Muscle layer of duodenum (tissue), 2 donors: ENCODE data around the gene U2AF1L4.

Experiments
- H3K27ac ChIP-seq: one replicate; pipeline ENCODE4 v1.7.0; 2013; ENCODE audit warnings: mild to moderate bottlenecking, low read length
- H3K27me3 ChIP-seq: one replicate; pipeline ENCODE4 v1.7.0; 2013; ENCODE audit warnings: low read depth, mild to moderate bottlenecking, control low read depth, low read length
- H3K36me3 ChIP-seq, 2 donors: one replicate each; pipeline ENCODE4 v1.7.0; 2013; ENCODE audit warnings: low read length in 2 of 2, control low read depth in 1 of 2, mild to moderate bottlenecking in 1 of 2; ENCODE audit not compliant: insufficient read depth in 2 of 2, control insufficient read depth in 1 of 2
- H3K4me1 ChIP-seq, 2 donors: one replicate each; pipeline ENCODE4 v1.7.0; 2013; ENCODE audit warnings: low read length in 2 of 2, mild to moderate bottlenecking in 2 of 2, control low read depth in 1 of 2, moderate library complexity in 1 of 2; ENCODE audit not compliant: insufficient read depth in 2 of 2, control insufficient read depth in 1 of 2
- H3K4me3 ChIP-seq, 2 donors: one replicate each; pipeline ENCODE4 v1.7.0; 2013; ENCODE audit warnings: low read length in 2 of 2, low read depth in 1 of 2, mild to moderate bottlenecking in 1 of 2
- H3K9me3 ChIP-seq, 2 donors: one replicate each; pipeline ENCODE4 v1.7.0; 2013; ENCODE audit warnings: low read length in 2 of 2, control low read depth in 1 of 2, mild to moderate bottlenecking in 1 of 2; ENCODE audit not compliant: control insufficient read depth in 1 of 2
- donor health status: healthy.

The U2AF1L4 gene

DNA sequence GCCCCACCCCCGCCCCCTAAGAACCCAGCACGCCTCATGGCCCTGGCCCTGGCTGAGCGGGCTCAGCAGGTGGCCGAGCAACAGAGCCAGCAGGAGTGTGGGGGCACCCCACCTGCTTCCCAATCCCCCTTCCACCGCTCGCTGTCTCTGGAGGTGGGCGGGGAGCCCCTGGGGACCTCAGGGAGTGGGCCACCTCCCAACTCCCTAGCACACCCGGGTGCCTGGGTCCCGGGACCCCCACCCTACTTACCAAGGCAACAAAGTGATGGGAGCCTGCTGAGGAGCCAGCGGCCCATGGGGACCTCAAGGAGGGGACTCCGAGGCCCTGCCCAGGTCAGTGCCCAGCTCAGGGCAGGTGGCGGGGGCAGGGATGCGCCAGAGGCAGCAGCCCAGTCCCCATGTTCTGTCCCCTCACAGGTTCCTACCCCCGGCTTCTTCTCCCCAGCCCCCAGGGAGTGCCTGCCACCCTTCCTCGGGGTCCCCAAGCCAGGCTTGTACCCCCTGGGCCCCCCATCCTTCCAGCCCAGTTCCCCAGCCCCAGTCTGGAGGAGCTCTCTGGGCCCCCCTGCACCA lies 42.1 kb upstream of the U2AF1L4 start:
- H3K4me3 ChIP-seq = no peak overlapping the region
- H3K4me1 ChIP-seq = no peaks in the 10 kb centered on the region
- peaks cover 7 to 18% of the 10 kb centered on the region in 2 donors for H3K36me3 ChIP-seq
- H3K27me3 ChIP-seq = no peaks in the 10 kb centered on the region
- no peaks in the 10 kb centered on the region for H3K9me3 ChIP-seq
- H3K27ac ChIP-seq = no peak overlapping the region

DNA sequence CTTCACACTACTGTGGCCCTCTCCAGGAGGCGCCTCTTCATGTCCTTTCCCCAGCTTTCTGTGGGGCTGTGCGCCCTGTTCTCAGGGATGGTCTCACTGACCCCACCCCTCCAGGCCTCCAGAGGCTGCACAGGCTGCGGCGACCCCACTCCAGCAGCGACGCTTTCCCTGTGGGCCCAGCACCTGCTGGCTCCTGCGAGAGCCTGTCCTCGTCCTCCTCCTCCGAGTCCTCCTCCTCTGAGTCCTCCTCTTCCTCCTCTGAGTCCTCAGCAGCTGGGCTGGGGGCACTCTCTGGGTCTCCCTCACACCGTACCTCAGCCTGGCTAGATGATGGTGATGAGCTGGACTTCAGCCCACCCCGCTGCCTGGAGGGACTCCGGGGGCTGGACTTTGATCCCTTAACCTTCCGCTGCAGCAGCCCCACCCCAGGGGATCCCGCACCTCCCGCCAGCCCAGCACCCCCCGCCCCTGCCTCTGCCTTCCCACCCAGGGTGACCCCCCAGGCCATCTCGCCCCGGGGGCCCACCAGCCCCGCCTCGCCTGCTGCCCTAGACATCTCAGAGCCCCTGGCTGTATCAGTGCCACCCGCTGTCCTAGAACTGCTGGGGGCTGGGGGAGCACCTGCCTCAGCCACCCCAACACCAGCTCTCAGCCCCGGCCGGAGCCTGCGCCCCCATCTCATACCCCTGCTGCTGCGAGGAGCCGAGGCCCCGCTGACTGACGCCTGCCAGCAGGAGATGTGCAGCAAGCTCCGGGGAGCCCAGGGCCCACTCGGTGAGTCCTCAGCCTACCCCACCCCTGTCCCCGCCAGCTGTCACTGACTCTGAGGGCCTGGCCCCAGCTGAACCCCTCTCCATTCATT lies 41.3 kb upstream of the U2AF1L4 start:
- Histone ChIP-seq H3K4me1 (no peaks in the 10 kb centered on the region), H3K4me3 (no peak overlapping the region), H3K36me3 (peaks cover 7 to 26% of the 10 kb centered on the region in 2 donors), H3K27me3 (no peaks in the 10 kb centered on the region), H3K27ac (no peak overlapping the region), H3K9me3 (no peaks in the 10 kb centered on the region)

DNA sequence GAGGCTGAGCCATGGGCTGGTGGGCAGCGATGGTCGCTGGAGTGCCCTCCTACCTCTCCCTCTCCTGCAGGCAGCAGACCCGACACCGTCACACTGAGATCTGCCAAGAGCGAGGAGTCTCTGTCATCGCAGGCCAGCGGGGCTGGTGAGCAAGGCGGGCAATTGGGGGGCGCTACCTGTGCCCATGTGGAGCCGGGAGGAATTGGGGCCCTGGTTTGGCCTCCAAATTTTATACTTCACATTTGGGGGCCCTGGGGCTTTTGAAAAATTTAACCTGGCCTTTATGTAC lies 40.1 kb upstream of the U2AF1L4 start:
- no peaks in the 10 kb centered on the region for H3K4me1 ChIP-seq
- H3K27ac ChIP-seq = no peak overlapping the region
- H3K4me3 ChIP-seq = no peak overlapping the region
- H3K27me3 ChIP-seq = no peaks in the 10 kb centered on the region
- H3K36me3 ChIP-seq = peaks cover 7 to 28% of the 10 kb centered on the region in 2 donors
- no peaks in the 10 kb centered on the region for H3K9me3 ChIP-seq

DNA sequence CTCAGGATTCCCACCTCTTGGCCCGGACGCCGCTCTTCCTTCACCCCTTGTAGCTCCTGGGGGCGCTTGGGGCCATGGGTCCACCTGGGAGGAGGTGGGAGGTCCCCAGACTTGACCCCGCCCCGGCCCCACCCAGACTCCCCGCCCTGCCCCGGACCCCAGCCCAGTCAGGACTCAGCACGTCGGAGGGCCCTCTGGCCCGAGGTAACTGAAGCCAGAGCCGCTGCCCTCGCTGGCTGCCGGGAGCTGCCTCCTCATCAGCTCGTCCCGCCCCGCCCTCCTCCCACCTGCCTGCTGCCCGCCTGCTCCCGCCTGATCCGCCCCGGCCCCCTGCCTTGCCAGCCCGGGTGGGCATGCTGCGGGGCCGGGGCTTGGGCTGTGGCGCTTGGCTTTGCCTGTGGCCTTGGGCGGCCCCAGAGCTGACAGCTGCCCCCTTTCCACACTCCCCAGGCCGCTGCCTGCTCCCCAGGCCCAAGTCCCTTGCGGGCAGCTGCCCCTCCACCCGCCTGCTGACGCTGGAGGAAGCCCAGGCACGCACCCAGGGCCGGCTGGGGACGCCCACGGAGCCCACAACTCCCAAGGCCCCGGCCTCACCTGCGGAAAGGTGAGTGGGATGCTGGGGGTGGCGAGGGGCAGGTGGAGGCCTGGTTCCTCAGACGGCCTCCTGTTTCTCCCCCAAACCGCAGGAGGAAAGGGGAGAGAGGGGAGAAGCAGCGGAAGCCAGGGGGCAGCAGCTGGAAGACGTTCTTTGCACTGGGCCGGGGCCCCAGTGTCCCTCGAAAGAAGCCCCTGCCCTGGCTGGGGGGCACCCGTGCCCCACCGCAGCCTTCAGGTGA lies 39.5 kb upstream of the U2AF1L4 start:
- no peak overlapping the region for H3K4me3 ChIP-seq
- H3K27ac ChIP-seq = no peak overlapping the region
- peaks cover 7 to 28% of the 10 kb centered on the region in 2 donors for H3K36me3 ChIP-seq
- H3K9me3 ChIP-seq = no peaks in the 10 kb centered on the region
- H3K4me1 ChIP-seq = no peaks in the 10 kb centered on the region
- no peaks in the 10 kb centered on the region for H3K27me3 ChIP-seq

DNA sequence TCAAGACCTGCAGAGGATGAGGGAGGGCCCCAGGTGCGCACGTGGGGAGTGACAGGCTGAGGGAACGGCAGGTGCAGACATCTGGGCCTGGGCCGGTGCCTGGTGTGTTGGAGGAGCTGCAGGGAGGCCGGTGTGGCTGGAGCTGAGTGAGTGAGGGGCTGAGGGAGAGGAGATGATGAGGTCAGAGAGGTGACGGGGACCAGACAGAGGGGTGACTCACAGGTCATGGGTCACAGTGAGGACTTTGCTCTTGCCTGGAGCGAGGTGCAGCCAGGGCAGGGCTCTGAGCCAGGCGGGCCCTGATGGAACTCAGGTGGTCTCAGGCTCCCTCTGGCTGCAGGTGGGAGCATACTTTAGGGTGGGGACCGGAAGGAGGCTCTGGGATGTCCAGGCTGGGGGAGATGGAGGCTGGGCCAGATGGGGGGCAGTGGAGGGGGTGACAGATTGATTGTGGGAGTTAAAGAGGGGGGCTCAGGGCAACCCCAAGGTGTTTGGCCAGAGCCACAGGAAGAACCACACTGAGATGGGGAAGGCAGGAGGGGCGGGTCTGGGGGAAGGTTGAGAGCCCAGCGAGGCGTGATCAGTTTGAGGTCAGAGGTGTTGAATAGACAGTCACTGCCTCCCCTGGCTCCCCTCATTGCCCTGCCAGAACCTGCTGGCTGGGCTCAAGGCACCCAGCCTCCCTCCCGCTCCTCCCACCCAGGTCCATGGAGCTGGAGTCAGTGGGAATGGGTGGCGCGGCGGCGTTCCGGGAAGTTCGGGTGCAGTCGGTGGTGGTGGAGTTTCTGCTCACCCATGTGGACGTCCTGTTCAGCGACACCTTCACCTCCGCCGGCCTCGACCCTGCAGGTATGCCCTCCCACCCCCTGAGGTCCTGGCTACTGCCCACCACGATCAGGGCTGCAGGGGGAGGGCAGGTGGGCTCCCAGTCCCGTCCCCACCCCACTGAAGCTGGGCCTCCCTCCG lies 38.5 kb upstream of the U2AF1L4 start:
- Histone ChIP-seq H3K9me3 (no peaks in the 10 kb centered on the region), H3K27me3 (no peaks in the 10 kb centered on the region), H3K4me1 (no peaks in the 10 kb centered on the region), H3K36me3 (peaks cover 7 to 28% of the 10 kb centered on the region in 2 donors), H3K27ac (no peak overlapping the region), H3K4me3 (no peak overlapping the region)

DNA sequence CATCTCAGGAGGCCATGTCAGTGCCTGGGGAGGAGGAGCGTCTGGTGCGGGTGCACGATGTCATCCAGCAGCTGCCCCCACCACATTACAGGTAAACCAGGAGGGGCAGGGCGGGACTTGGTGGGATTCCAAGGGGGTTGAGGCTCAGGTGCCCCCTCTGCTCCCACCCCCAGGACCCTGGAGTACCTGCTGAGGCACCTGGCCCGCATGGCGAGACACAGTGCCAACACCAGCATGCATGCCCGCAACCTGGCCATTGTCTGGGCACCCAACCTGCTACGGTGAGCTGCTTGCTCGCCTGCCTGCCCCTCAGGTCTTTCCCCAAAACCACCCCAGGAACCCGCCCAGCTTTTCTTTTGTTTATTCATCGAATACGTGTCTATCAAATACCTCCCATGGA lies 37.4 kb upstream of the U2AF1L4 start:
- Histone ChIP-seq H3K27ac (no peak overlapping the region), H3K4me3 (no peak overlapping the region), H3K36me3 (peaks cover 7 to 28% of the 10 kb centered on the region in 2 donors), H3K4me1 (no peaks in the 10 kb centered on the region), H3K9me3 (no peaks in the 10 kb centered on the region), H3K27me3 (no peaks in the 10 kb centered on the region)

DNA sequence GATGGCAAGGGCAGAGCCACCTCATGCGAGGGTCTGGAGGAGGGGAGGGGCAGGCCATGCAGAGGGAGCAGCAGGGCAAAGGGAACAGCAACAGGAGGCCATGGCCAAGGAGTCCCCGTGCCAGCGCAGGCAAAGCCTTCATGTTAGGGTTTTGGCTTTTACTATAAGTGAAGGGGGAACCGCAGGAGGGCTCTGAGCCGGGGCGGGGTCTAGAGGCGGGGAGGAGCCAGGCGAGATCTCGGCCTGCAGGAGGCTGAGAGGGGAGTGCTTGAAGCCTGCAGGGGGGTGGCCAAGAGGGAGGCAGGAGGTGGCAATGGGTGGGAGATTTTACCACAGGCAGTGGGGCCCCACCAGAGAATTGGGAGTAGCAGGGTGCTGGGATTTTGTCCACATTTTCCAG lies 36.4 kb upstream of the U2AF1L4 start:
- no peak overlapping the region for H3K4me3 ChIP-seq
- peaks cover 7 to 28% of the 10 kb centered on the region in 2 donors for H3K36me3 ChIP-seq
- H3K4me1 ChIP-seq = peaks cover 0 to under 1% of the 10 kb centered on the region in 2 donors
- no peak overlapping the region for H3K27ac ChIP-seq
- no peaks in the 10 kb centered on the region for H3K9me3 ChIP-seq
- no peaks in the 10 kb centered on the region for H3K27me3 ChIP-seq

DNA sequence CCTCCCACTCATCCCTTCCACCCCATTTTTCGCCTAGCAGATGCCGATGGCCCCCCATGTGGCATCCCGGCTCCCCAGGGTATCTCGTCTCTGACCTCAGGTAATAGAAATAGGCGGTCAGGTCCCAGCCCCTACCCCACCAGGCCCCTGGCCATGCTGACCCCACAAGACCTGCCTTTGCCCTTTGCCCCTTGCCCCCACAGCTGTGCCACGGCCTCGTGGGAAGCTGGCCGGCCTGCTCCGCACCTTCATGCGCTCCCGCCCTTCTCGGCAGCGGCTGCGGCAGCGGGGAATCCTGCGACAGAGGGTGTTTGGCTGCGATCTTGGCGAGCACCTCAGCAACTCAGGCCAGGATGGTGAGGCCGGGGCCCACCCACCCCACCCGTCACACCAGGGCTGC lies 35.5 kb upstream of the U2AF1L4 start:
- H3K36me3 ChIP-seq = peaks cover 7 to 28% of the 10 kb centered on the region in 2 donors
- H3K27ac ChIP-seq = no peak overlapping the region
- no peaks in the 10 kb centered on the region for H3K9me3 ChIP-seq
- no peak overlapping the region for H3K4me3 ChIP-seq
- H3K4me1 ChIP-seq = peaks cover 0 to 7% of the 10 kb centered on the region in 2 donors
- no peaks in the 10 kb centered on the region for H3K27me3 ChIP-seq

DNA sequence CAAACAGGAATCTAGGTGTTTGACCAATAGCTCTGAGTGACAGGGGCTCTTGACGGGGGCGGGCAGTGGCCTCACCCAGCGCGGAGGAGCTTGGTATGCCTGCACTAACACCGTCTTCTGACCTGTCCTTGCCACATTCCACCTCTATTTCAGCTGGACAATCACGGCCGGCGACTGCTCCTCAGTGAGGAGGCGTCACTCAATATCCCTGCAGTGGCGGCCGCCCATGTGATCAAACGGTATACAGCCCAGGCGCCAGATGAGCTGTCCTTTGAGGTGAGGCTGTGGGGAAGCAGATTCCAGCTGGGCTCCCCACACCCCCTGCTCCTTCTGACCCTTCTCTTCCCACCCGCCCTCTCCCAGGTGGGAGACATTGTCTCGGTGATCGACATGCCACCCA lies 34.8 kb upstream of the U2AF1L4 start:
- no peaks in the 10 kb centered on the region for H3K27me3 ChIP-seq
- no peak overlapping the region for H3K4me3 ChIP-seq
- H3K36me3 ChIP-seq = peaks cover 7 to 24% of the 10 kb centered on the region in 2 donors
- peaks cover 0 to 8% of the 10 kb centered on the region in 2 donors for H3K4me1 ChIP-seq
- no peaks in the 10 kb centered on the region for H3K9me3 ChIP-seq
- no peak overlapping the region for H3K27ac ChIP-seq

DNA sequence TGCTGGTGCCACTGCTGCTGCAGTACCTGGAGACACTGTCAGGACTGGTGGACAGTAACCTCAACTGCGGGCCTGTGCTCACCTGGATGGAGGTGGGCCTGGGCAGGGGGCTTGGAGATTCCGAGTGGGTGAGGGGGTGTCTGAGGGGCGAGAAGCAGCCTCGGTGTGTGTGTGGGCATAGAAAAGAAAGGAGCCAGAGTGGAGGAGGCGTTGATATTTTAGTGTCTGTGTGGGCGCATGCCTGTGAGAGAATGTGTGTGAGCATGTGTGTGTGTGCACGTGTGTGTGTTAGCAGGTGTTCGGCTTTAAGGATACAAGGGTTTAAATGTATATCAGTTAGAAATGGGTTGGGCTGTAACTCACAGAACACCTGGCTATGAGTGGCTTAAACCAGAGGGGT lies 33.8 kb upstream of the U2AF1L4 start:
- Histone ChIP-seq H3K9me3 (no peaks in the 10 kb centered on the region), H3K4me1 (peaks cover 4 to 13% of the 10 kb centered on the region in 2 donors), H3K36me3 (peaks cover 7 to 21% of the 10 kb centered on the region in 2 donors), H3K27ac (no peak overlapping the region), H3K27me3 (no peaks in the 10 kb centered on the region), H3K4me3 (no peak overlapping the region)
